Measurements from ENCODE around the gene ZNF672. TPM values are rescaled to one million over a fixed set of nuclear protein-coding genes. Genes with fewer than 3 reads are reported as not detected.
A peak's percentile ranks its signal among the peaks of the same experiment; 100 is the strongest.

ZNF672 gene
- total and polyA plus RNA-seq, 2 experiments from 2014 or later = 10.3 to 39.7 TPM

GRCh38 chr1:248872752-248873408, 34.9 kb downstream of the ZNF672 start:
- peak overlapping the region; percentile 97 for H3K27ac Mint-ChIP-seq
- no peaks in the 10 kb centered on the region for H4K20me1 ChIP-seq (replicated peaks; ENCODE audit: insufficient read depth)
- H3K27ac ChIP-seq (ENCODE audit: low read depth) = peak overlapping the region; percentile 88
- peaks cover 13% of the 10 kb centered on the region for H3K9me3 Mint-ChIP-seq
- DNase-seq (ENCODE audit: low spot score) (peak; percentile 89), ATAC-seq (peak; percentile 87)
- peak overlapping the region; percentile 98 for H3K4me3 Mint-ChIP-seq
- H3K27me3 Mint-ChIP-seq (ENCODE audit: insufficient read depth, low read depth, poor library complexity) = peaks cover 17% of the 10 kb centered on the region
- H3K4me2 ChIP-seq = peak overlapping the region; percentile 83
- peaks cover 4% of the 10 kb centered on the region; the same call in 1 of the 3 replicates for H3K36me3 Mint-ChIP-seq (ENCODE audit: low read depth)
- no peaks in the 10 kb centered on the region for H3K36me3 ChIP-seq (ENCODE audit: insufficient read depth)
- no peaks in the 10 kb centered on the region for H3K79me2 ChIP-seq (replicated peaks; ENCODE audit: insufficient read depth)
- TF ChIP-seq CTCF (conservative IDR thresholded peaks at IDR 0.05; ENCODE audit: low read depth in 2 of 2) = no peak
- TF ChIP-seq REST (IDR thresholded peaks at IDR 0.05; ENCODE audit: unreplicated experiment) = no peak
- no peak for TF ChIP-seq EZH2 (IDR thresholded peaks at IDR 0.05; ENCODE audit: low read depth, unreplicated experiment)
- TF ChIP-seq POLR2AphosphoS5 (IDR thresholded peaks at IDR 0.05; ENCODE audit: low read depth) = peak; percentile 43
- peak; percentile 5; the same call in 1 of the 2 replicates for TF ChIP-seq CREB1 (CRISPR knock-in tag; IDR thresholded peaks at IDR 0.05; ENCODE audit: low read depth)
- TF ChIP-seq ZNF114 (CRISPR knock-in tag; IDR thresholded peaks at IDR 0.05) = no peak
- peaks cover 3% of the 10 kb centered on the region for H3K4me1 Mint-ChIP-seq
- H3K9me2 ChIP-seq (ENCODE audit: insufficient read depth) = no peaks in the 10 kb centered on the region
- H2AFZ ChIP-seq = peak overlapping the region; percentile 98
- H3K4me3 ChIP-seq = peak overlapping the region; percentile 92
- H3K27me3 ChIP-seq (ENCODE audit: insufficient read depth) = no peaks in the 10 kb centered on the region
- H3F3A ChIP-seq (replicated peaks; ENCODE audit: low read depth) = peaks cover 9% of the 10 kb centered on the region
- peaks cover 6% of the 10 kb centered on the region for H3K4me1 ChIP-seq (ENCODE audit: insufficient read depth)

- Histone ChIP-seq H3K9me2 (ENCODE audit: insufficient read depth) (no peaks in the 10 kb centered on the region), H3K27ac (ENCODE audit: low read depth) (peak overlapping the region; percentile 88), H3K4me1 (ENCODE audit: insufficient read depth) (peaks cover 6% of the 10 kb centered on the region), H3K4me2 (peak overlapping the region; percentile 83), H3K4me3 (peak overlapping the region; percentile 92), H2AFZ (peak overlapping the region; percentile 98), H3F3A (replicated peaks; ENCODE audit: low read depth) (peaks cover 9% of the 10 kb centered on the region), H3K27me3 (ENCODE audit: insufficient read depth) (no peaks in the 10 kb centered on the region), H3K79me2 (replicated peaks; ENCODE audit: insufficient read depth) (no peaks in the 10 kb centered on the region), H4K20me1 (replicated peaks; ENCODE audit: insufficient read depth) (no peaks in the 10 kb centered on the region), H3K36me3 (ENCODE audit: insufficient read depth) (no peaks in the 10 kb centered on the region)
- Mint-ChIP-seq H3K9me3 (peaks cover 13% of the 10 kb centered on the region), H3K27me3 (ENCODE audit: insufficient read depth, low read depth, poor library complexity) (peaks cover 19% of the 10 kb centered on the region), H3K4me1 (peaks cover 3% of the 10 kb centered on the region), H3K36me3 (ENCODE audit: low read depth) (peaks cover 4% of the 10 kb centered on the region; the same call in 1 of the 3 replicates), H3K4me3 (peak overlapping the region; percentile 98), H3K27ac (peak overlapping the region; percentile 97)
- DNase-seq (ENCODE audit: low spot score) = peak; percentile 91
- peak; percentile 84 for ATAC-seq
- TF ChIP-seq ETS1 (IDR thresholded peaks at IDR 0.05) (peak; percentile 58; the same call in 1 of the 2 replicates), STAT1 (IDR thresholded peaks at IDR 0.05; ENCODE audit: unreplicated experiment) (no peak), JUNB (IDR thresholded peaks at IDR 0.05; ENCODE audit: unreplicated experiment) (no peak), NANOG (IDR thresholded peaks at IDR 0.05; ENCODE audit: borderline replicate concordance) (no peak), CREB1 (CRISPR knock-in tag; IDR thresholded peaks at IDR 0.05; ENCODE audit: low read depth) (peak; percentile 88), EZH2phosphoT487 (IDR thresholded peaks at IDR 0.05; ENCODE audit: unreplicated experiment) (no peak), EZH2 (IDR thresholded peaks at IDR 0.05; ENCODE audit: low read depth, unreplicated experiment) (no peak)
Measured at GRCh38 chr1:248873409-248873992, 35.5 kb downstream of the ZNF672 start.
